ENCODE measurements around the gene APOO. TPM values are rescaled to one million over a fixed set of nuclear protein-coding genes. Genes with fewer than 3 reads are reported as not detected.

The APOO gene
- total RNA-seq, 2 experiments from 2014 or later = 28.3 to 33.1 TPM

GRCh38 chrX:23811656-23812055 lies 96.1 kb downstream of the APOO start:
- ChIA-PET CTCF (no interaction called here), POLR2A (interaction anchor here (0.8 kb wide), 1 partner anchor 29 kb away, joined by 4 read pairs; the partner anchor contains the start of gene SAT1)
- ATAC-seq (no peak), DNase-seq (no peak)
- peaks cover 7% of the 10 kb centered on the region for H3K4me1 Mint-ChIP-seq (ENCODE audit: low read depth)
- peaks cover 9% of the 10 kb centered on the region for H3K27me3 Mint-ChIP-seq (ENCODE audit: low read depth)
- no peak overlapping the region for H3K27ac Mint-ChIP-seq
- H3K4me3 Mint-ChIP-seq = no peak overlapping the region
- no peaks in the 10 kb centered on the region for H3K9me3 Mint-ChIP-seq (ENCODE audit: insufficient read depth)
- H3K36me3 Mint-ChIP-seq (ENCODE audit: low read depth) = no peaks in the 10 kb centered on the region

GRCh38 chrX:23811108-23811651 lies 96.6 kb downstream of the APOO start:
- no peaks in the 10 kb centered on the region for H3K9me3 Mint-ChIP-seq (ENCODE audit: insufficient read depth)
- H3K4me3 Mint-ChIP-seq = no peak overlapping the region
- H3K27ac Mint-ChIP-seq = no peak overlapping the region
- peaks cover 9% of the 10 kb centered on the region for H3K27me3 Mint-ChIP-seq (ENCODE audit: low read depth)
- DNase-seq = no peak
- peaks cover 7% of the 10 kb centered on the region for H3K4me1 Mint-ChIP-seq (ENCODE audit: low read depth)
- ChIA-PET POLR2A (interaction anchor here (0.8 kb wide), 1 partner anchor 28 kb away, joined by 4 read pairs; the partner anchor contains the start of gene SAT1), CTCF (no interaction called here)
- no peaks in the 10 kb centered on the region for H3K36me3 Mint-ChIP-seq (ENCODE audit: low read depth)
- ATAC-seq = no peak

DNA sequence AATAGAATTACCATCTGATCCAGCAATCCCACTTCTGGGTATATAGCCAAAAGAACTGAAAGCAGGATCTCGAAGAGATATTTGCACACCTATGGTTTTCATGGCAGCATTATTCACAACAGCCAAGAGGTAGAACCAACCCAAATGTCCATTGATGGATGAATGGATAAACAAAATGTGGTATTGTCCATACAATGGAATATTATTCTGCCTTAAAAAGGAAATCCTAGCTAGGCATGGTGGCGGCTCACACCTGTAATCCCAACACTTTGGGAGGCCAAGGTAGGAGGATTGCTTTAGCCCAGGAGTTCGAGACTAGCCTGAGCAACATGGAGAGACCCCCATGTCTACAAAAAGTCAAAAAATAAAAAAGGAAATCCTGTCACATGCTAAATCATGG lies 97.5 kb downstream of the APOO start:
- no peak overlapping the region for H3K27ac Mint-ChIP-seq
- ChIA-PET CTCF (no interaction called here), POLR2A (no interaction called here)

DNA sequence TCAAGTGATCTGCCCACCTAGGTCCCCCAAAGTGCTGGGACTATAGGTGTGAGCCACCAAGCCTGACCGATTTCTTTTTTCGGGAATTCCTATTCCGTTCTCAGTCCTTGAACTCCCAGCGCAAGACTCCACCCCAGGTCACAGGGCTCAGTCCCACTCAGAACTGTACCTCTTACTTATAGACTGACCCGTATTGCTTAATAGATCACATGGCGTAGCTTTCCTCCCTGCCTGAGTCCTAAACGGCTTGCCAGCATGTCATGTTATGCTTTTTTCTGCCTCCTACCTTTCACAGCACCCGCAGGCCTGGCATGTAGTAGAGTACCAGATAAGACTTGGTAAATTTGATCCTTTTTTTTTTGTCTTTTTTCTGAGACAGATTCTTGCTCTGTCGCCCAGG lies 102.3 kb downstream of the APOO start:
- H3K36me3 Mint-ChIP-seq (ENCODE audit: low read depth) = no peaks in the 10 kb centered on the region
- no peaks in the 10 kb centered on the region for H3K27me3 Mint-ChIP-seq (ENCODE audit: low read depth)
- H3K9me3 Mint-ChIP-seq (ENCODE audit: insufficient read depth) = no peaks in the 10 kb centered on the region
- H3K4me1 Mint-ChIP-seq (ENCODE audit: low read depth) = peaks cover 5% of the 10 kb centered on the region
- CTCF ChIA-PET = no interaction called here
- POLR2A ChIA-PET = no interaction called here
- ATAC-seq = no peak
- H3K4me3 Mint-ChIP-seq = no peak overlapping the region
- DNase-seq = no peak
- no peak overlapping the region for H3K27ac Mint-ChIP-seq

More for the DNA sequence above, 97.5 kb downstream of the APOO start:
- DNase-seq (no peak), ATAC-seq (no peak)
- H3K27me3 Mint-ChIP-seq (ENCODE audit: low read depth) = peaks cover 9% of the 10 kb centered on the region
- H3K36me3 Mint-ChIP-seq (ENCODE audit: low read depth) = no peaks in the 10 kb centered on the region
- H3K4me1 Mint-ChIP-seq (ENCODE audit: low read depth) = peaks cover 7% of the 10 kb centered on the region
- H3K9me3 Mint-ChIP-seq (ENCODE audit: insufficient read depth) = no peaks in the 10 kb centered on the region
- H3K4me3 Mint-ChIP-seq = no peak overlapping the region

DNA sequence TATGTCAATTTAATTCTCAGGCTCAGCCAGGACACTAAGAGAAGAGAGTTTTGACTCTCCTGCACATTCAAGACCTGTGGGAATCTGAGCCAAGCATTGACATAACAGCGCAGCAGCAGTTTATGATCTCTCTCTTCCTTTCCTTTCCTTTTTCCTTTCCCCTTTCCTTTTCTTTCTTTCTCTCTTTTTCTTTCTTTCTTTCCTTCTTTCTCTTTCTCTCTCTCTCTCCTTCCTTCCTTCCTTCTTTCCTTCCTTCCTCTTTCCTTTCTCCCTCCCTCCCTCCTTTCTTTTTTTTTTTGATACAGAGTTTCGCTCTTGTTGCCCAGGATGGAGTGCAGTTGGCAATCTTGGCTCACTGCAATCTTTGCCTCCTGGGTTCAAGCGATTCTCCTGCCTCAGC lies 103.2 kb downstream of the APOO start:
- no peak overlapping the region for H3K4me3 Mint-ChIP-seq
- ATAC-seq (no peak), DNase-seq (no peak)
- peaks cover 5% of the 10 kb centered on the region for H3K4me1 Mint-ChIP-seq (ENCODE audit: low read depth)
- no peaks in the 10 kb centered on the region for H3K36me3 Mint-ChIP-seq (ENCODE audit: low read depth)
- no peaks in the 10 kb centered on the region for H3K27me3 Mint-ChIP-seq (ENCODE audit: low read depth)
- CTCF ChIA-PET = interaction anchor here (1.6 kb wide), 1 partner anchor 97 kb away, joined by 6 read pairs; no protein-coding TSS in a partner anchor
- POLR2A ChIA-PET = no interaction called here
- H3K27ac Mint-ChIP-seq = no peak overlapping the region
- no peaks in the 10 kb centered on the region for H3K9me3 Mint-ChIP-seq (ENCODE audit: insufficient read depth)

GRCh38 chrX:23803931-23804381 lies 103.8 kb downstream of the APOO start:
- Mint-ChIP-seq H3K4me1 (ENCODE audit: low read depth) (peaks cover 5% of the 10 kb centered on the region), H3K9me3 (ENCODE audit: insufficient read depth) (no peaks in the 10 kb centered on the region), H3K4me3 (no peak overlapping the region), H3K27me3 (ENCODE audit: low read depth) (no peaks in the 10 kb centered on the region), H3K27ac (no peak overlapping the region), H3K36me3 (ENCODE audit: low read depth) (no peaks in the 10 kb centered on the region)
- DNase-seq (no peak), ATAC-seq (no peak)
- CTCF ChIA-PET = interaction anchor here (1.6 kb wide), 1 partner anchor 98 kb away, joined by 6 read pairs; no protein-coding TSS in a partner anchor
- POLR2A ChIA-PET = no interaction called here

DNA sequence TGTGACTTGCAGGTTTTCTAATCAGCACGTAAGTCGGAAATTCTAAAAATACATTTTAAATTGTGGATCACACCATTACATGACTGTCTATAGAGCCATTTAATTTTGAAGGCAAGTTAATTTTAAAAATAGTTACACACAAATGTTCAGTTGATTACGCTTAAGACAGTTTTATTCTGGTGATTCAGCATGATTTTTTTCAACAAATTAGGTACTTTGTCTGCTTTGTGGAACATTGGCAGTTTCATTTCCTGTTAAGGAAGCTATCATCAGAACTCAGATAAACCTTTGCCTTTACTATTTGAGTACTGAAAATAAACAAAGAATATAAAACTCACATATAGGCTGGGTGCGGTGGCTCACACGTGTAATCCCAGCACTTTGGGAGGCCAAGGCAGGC lies 105.3 kb downstream of the APOO start:
- POLR2A ChIA-PET = interaction anchor here (1.5 kb wide), 1 partner anchor 20 kb away, joined by 6 read pairs; the partner anchor contains the start of gene SAT1
- CTCF ChIA-PET = no interaction called here
- Mint-ChIP-seq H3K27me3 (ENCODE audit: low read depth) (no peaks in the 10 kb centered on the region), H3K36me3 (ENCODE audit: low read depth) (no peaks in the 10 kb centered on the region), H3K27ac (no peak overlapping the region), H3K9me3 (ENCODE audit: insufficient read depth) (no peaks in the 10 kb centered on the region), H3K4me3 (no peak overlapping the region), H3K4me1 (ENCODE audit: low read depth) (peaks cover 5% of the 10 kb centered on the region)
- ATAC-seq (no peak), DNase-seq (no peak)

DNA sequence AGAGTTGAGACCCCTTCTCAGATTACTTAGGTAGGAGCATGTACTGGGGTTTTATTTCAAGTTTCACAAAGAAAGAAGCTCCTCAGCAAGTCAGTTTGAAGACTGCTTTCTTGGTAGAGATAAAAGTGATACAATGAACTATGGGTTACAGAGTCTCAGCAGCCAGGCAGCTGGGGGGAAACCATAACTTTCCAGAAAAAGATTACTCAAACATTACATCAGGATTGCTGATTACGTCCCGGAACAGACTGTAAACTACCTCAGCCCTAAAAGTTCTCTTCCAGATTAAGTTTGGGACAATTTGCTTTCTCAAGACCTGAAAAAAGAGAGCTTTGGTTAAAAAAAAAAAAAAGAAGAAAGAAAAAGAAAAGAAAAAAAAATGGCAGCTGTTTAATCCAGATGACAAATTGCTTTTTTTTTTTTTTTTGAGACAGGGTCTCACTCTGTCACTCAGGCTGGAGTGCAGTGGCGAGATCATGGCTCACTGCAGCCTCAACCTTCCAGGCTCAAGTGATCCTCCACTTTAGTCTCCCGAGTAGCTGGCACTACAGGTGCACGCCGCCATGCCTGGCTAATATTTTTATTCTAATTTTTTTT lies 108.2 kb downstream of the APOO start:
- H3K9me3 Mint-ChIP-seq (ENCODE audit: insufficient read depth) = no peaks in the 10 kb centered on the region
- H3K27ac Mint-ChIP-seq = no peak overlapping the region
- ATAC-seq (no peak), DNase-seq (no peak)
- POLR2A ChIA-PET = interaction anchor here (1.3 kb wide), 1 partner anchor 17 kb away, joined by 4 read pairs; the partner anchor contains the start of gene SAT1
- peaks cover 5% of the 10 kb centered on the region for H3K4me1 Mint-ChIP-seq (ENCODE audit: low read depth)
- CTCF ChIA-PET = interaction anchor here (0.9 to 1.1 kb wide), 3 partner anchors 16 to 102 kb away, joined by 3 to 6 read pairs (median 3); partner anchors contain the start of gene SAT1
- H3K27me3 Mint-ChIP-seq (ENCODE audit: low read depth) = no peaks in the 10 kb centered on the region
- H3K36me3 Mint-ChIP-seq (ENCODE audit: low read depth) = no peaks in the 10 kb centered on the region
- no peak overlapping the region for H3K4me3 Mint-ChIP-seq

- Mint-ChIP-seq H3K36me3 (ENCODE audit: low read depth) (no peaks in the 10 kb centered on the region), H3K27ac (no peak overlapping the region), H3K27me3 (ENCODE audit: low read depth) (no peaks in the 10 kb centered on the region), H3K4me1 (ENCODE audit: low read depth) (peaks cover 3% of the 10 kb centered on the region), H3K9me3 (ENCODE audit: insufficient read depth) (no peaks in the 10 kb centered on the region), H3K4me3 (no peak overlapping the region)
- no peak for ATAC-seq
- DNase-seq = no peak
- POLR2A ChIA-PET = interaction anchor here (1.6 kb wide), 1 partner anchor 14 kb away, joined by 5 read pairs; the partner anchor contains the start of gene SAT1
- CTCF ChIA-PET = interaction anchor here (0.7 kb wide), 1 partner anchor 96 kb away, joined by 3 read pairs; no protein-coding TSS in a partner anchor
These were observed 110.2 kb downstream of the APOO start for GRCh38 chrX:23797371-23798128.

DNA sequence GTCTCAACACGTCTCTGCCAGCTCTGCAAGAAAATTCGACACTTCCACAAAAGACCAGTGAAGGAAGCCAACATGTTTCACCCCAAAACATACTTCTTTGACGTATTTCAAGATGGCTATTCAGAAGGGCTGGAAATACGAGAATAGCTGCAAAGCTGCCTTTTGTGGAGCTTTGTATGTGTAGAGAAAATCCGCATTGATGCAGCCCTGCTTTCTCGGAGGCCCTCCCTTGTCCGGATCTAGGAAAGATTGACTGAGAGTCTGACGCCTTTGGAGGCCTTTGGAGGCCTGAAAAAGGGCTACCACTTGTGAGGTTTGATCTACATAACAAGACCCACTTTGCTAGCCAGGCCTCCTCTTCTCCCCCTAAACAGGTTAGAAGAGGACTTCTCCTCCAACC lies 112.5 kb downstream of the APOO start:
- ChIA-PET POLR2A (no interaction called here), CTCF (interaction anchor here (1.5 kb wide), 1 partner anchor 107 kb away, joined by 5 read pairs; no protein-coding TSS in a partner anchor)
- H3K4me1 Mint-ChIP-seq (ENCODE audit: low read depth) = no peaks in the 10 kb centered on the region
- ATAC-seq (no peak), DNase-seq (no peak)
- no peak overlapping the region for H3K4me3 Mint-ChIP-seq
- H3K36me3 Mint-ChIP-seq (ENCODE audit: low read depth) = no peaks in the 10 kb centered on the region
- no peaks in the 10 kb centered on the region for H3K27me3 Mint-ChIP-seq (ENCODE audit: low read depth)
- H3K27ac Mint-ChIP-seq = no peak overlapping the region
- H3K9me3 Mint-ChIP-seq (ENCODE audit: insufficient read depth) = no peaks in the 10 kb centered on the region

DNA sequence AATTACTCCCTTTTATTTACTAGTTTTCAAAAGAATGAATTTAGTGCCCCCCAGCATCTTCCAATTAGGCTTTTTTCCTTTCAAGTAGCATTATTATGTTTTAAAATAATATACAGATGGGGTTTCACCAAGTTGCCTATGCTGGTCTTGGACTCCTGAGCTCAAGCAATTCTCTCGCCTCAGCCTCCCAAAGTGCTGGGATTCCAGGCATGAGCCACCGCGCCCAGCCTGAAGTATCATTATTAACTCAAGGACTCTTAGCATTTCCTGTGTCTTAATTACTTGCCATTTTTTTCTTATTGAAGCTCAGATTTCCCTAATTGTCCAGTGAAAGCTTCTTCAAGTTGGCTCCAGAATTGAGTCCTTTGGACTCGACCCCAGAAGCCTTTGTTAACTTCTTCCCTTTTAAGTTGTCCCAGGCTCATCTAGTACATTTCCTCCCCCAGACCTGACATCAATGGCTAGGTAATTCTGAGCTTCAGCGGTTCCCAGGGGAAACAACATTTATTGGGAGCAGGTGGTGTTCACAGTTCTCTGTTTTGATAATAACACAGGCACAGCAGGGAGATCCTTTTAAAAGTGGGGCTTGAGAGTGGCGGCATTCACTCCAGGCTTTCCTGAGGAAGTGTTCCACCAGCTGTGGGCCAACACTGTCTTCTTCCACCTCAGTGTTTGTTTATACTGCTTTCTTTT lies 114.7 kb downstream of the APOO start:
- H3K36me3 Mint-ChIP-seq (ENCODE audit: low read depth) = no peaks in the 10 kb centered on the region
- POLR2A ChIA-PET = interaction anchor here (1.2 kb wide), 1 partner anchor 10 kb away, joined by 5 read pairs; the partner anchor contains the start of gene SAT1
- no peak overlapping the region for H3K27ac Mint-ChIP-seq

More for the DNA sequence above, 114.7 kb downstream of the APOO start:
- DNase-seq (no peak), ATAC-seq (no peak)
- Mint-ChIP-seq H3K9me3 (ENCODE audit: insufficient read depth) (no peaks in the 10 kb centered on the region), H3K4me1 (ENCODE audit: low read depth) (peaks cover 2% of the 10 kb centered on the region), H3K27me3 (ENCODE audit: low read depth) (no peaks in the 10 kb centered on the region), H3K4me3 (no peak overlapping the region)
- CTCF ChIA-PET = interaction anchor here (0.6 to 1.1 kb wide), 3 partner anchors 10 to 109 kb away, joined by 3 to 4 read pairs (median 3); partner anchors contain the start of gene SAT1

Data from activated CD8-positive, alpha-beta T cell treated with anti-CD3 and anti-CD28 coated beads, Interleukin-2, amount 10 ng/mL, durations not matched to agents 7 days and 5 days (primary cell).